Forelimb muscle (tissue), 1 donor: Measurements from ENCODE around the gene KIF6. TPM values are rescaled to one million over a fixed set of nuclear protein-coding genes. Genes with fewer than 3 reads are reported as not detected.

Source experiments
- DNase-seq: peaks from one replicate; pipeline ENCODE4 v3.0.0-alpha.2; 2013; ENCODE audit warnings: low read depth
- polyA plus RNA-seq: library from polyadenylated mRNA; unstranded; fragments of 120-200 nt; gene quantifications from one replicate; pipeline ENCODE4 v1.2.1, GENCODE V29; 2013; ENCODE audit not compliant: insufficient read length

Gene KIF6
- polyA plus RNA-seq, 1 donor, result 1.8 TPM

DNA sequence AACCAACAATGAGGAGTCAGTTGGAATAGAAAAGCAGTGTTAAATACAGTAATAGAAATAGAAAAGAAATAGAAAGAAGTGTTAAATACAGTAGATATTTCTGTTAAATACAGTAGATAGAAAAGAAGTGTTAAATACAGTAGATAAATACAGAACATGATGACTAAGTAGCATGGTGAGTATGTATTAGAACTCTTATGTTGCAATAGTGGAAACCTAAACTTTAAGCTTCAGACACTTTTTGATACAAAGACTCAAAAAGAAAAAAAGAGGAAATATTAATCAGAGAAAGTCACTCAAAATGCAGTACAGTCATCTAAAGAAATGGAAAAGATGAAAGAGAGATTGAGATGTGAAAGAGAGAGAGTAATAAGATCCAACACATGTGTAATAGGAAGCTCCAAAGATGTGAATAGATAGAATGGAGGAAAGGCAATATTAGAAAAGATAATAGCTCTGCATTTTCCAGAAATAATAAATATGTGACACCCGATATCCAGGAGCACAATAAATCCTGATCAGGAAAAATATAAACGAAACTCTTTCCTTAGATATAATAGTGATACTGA, 271.2 kb downstream of the KIF6 start:
- no peak for DNase-seq

DNA sequence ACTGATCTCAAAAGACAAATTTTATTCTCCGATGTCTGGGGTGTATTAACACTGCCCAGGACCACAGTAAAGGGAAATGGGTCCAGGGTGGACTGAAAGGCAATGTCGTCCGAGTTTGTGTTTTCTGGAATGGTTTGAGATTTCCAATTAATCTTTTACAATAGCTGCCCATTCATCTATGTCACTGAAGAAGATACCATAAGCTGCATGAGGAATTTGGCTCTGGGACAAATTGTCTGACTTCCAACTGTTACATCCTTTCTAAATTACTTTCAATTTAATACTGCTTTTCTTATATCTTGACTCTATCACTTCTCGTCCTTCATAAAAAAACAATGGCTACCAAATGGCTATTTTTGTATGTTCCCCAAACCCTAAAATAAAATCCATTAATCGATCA, 272.0 kb downstream of the KIF6 start:
- no peak for DNase-seq

DNA sequence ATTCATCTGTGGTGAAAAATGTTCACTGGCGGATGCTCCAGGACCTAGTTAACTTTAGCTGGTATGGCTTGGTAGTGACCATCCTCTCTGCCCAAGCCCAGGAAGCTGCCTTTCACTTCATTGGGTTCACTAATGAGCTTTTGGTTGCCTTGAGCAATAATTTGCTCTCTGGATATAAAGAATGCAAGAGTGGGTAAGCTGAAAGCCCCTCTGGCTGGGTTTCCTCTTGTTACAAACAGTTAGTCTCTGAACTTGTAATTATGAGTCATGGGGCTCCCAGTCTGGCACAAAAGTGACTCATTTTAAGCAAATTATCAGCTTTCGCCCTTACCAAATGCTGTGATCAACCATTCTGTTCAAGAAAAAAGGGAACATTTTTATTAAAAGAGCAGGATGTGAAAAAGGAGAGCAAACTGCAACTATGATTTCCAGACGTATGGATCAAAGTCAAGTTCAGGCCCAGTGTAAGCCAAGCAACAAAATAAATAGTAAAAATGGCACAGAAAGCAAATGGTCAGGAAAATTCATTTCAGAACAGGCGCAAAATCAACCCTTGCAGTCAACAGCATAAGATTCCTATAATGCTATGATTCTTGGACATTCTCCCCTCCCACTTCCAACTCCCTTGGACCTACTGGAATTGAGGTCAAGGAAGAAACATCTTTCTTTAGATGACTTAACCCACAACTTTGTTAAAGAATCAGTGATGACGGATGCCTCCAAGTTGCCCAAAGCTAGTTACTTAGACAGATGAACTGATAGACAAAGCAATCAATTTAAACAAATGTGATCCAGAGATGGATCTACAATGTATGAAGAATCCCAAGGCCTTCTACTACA, 272.7 kb downstream of the KIF6 start:
- DNase-seq, result peak; percentile 31

DNA sequence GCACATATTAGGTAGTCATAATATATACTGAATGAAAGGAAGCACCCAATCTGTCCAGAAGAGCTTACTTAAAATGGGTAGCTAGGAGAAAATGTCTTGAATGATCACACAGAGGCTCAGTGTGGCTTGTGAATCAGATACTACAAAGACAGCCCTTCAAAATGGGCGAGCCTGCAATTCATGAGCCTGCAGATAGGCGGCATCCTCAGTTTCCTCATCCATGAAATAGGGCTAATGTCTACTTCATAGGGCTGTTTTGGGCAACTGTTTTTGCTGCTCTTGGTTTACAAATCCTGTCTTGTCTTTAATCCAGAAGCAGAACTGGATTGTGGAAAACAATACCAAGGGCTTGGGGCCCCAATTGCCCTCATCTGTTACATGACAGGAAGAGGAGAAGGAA, 273.4 kb downstream of the KIF6 start:
- no peak for DNase-seq

DNA sequence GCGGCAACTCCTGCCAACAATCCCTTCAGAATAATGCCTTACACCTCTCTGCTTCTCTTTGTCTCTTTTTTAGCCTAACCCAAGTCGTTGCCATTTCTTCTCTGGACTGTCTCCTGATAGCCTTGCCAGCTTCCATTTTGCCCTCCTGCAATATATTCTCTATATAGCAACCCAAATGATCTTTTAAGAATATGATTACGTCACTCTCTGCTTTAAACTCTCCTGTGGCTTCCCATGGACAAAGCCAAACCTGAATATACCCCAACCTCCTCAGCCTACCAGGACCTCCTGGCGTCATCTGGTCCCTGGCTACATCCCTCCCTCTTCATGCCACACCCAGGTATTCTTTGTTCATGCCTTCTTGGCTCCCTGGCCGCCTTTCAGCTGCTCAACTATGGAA, 276.2 kb downstream of the KIF6 start:
- DNase-seq, result no peak

DNA sequence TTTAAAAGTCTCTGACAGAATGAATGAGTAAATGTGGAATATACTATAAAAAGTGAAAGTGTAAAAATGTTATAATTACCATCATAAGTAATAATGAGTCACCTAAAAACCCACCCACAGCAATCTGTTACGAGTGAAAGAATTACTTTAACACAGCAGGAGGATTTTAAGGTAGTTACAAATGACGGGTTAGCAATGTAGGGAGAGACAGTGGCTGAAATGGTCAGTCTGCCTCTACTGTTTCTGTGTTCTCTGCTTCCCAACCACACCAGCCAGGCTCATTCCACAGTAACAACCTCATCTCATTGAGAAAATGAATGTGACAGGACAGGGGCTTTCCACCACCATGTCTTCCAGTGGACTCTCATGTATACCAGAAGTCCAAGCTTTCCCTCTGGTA, 278.3 kb downstream of the KIF6 start:
- DNase-seq, result no peak

DNA sequence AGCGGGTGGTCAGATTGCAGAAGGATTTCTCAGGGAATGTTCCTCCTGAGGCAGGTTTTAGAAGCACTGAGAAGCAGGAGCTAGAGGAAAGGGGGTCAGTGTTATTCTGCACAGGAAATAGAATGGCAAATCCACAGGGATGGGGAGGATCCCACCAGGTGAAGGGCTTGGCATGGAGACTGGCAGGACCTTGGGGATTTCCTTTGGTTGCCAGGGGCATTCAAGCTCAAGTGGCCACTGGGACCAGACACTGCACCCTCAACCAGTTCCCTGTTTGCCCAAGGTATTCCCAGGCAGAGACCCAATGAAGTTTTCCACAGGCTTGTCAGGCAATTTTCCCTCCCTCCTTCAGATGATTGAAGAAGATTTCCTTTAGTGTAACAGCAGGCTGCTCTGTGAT, 279.5 kb downstream of the KIF6 start:
- DNase-seq, result no peak

DNA sequence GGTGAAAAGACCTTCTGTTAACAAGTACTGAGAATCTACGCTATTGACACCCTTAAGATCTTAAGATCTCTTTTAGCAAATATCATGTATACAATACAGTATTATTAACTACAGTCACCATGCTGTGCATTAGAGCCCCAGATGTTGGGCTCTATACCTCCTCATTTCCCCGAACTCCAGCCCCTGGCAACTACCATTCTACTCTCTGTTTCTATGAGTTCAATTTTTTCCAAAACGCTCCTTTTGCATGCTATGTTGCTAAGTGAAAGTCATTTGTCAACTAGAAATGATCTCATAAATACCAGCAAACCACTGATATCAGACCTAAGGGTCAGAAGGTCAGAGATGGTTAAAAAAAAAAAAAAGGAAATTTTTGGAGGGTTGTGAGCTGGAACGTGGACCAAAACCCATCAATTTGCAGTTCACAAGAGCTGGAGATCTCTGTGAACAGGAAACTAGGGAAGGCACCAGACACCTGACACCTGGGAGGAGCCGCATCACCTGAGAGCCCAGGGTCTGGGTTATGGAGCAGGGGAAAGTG, 280.7 kb downstream of the KIF6 start:
- DNase-seq, result no peak

DNA sequence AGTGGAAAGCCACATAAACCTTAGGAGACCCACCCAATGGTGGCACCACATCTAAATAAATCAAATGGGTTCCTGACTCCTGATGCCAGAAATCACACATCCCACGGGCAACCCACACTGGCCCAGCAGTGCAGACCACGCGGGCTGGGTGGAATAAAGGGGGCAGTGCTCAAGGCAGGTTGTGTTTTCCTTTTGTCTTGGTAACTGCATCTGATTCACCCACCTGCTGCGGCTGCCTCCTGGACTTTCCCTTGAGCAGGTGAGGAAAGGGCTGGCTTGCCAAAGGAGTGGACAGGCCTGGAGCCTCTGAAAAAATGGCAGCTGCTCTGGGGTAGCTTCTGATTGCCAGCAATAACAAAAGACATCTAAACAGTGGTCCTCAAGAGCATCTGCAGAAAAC, 283.2 kb downstream of the KIF6 start:
- DNase-seq, result no peak

DNA sequence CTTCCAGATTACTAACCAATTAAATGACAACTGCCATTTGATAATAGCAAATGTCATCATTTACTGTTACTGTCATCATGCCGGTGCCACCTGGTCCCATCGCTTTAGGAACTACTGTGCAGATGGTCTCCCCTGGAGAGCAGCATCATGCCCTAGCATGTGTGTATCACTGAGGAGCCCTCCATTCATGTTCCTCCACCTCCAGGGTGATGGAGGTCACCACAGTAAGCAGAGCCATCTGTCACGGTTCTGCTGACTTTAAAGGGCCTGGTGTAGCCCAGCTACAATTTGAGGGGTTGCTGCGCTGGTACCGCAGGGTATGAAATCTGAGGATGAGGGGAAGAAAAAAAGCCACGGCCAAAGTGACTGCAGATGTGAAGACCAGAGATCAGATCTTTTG, 283.9 kb downstream of the KIF6 start:
- DNase-seq, result no peak

DNA sequence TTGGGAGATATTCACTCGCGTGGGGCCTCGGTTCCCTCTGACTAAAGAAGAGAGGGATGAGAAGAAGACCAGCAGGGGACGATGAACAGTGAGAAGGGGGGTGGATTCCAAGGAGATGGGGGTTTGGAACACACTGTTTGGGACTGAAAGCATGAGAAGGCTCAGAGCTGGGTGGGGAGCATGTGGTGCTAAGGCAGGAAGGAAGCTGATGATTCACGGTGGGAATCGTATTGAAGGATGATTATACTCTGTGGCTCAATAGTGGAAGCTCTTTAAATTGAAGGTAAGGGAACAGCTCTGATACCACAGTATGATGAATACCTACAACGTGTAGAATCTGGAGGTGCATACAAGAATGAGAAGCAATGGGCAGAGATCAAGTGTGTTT, 285.2 kb downstream of the KIF6 start:
- no peak for DNase-seq

DNA sequence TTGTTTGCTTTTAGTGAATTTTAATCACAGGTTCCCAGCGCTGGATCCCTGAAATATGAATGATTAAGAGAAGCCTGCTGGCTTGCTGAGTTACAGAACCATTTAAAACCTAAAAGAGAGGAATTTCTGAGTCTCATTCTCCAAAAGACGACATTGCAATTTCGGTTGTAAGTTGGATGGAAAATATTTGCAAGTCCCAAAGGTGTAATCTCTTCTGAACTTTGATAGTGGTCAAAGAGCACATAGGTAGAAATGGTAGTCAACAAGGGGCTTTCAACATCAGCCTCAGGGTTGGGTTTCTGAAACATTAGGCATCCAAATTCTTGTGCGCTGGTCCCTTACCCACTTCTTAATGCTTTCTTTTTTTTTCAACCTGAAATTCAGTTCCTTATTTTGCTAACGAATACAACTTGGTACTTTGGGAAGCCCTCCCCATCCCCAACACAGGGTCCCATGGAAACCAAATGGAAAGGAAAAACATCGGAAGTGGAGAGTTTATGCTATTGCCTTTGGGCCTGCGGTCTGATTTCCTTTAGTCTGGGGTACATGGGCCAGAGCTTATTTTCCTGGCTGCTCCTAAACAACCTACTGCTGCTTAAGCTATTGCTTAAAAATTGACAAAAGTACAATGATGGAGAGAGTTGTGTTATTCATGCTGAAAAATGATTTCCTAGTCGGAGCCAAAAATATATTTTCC, 285.7 kb downstream of the KIF6 start:
- DNase-seq, result no peak

DNA sequence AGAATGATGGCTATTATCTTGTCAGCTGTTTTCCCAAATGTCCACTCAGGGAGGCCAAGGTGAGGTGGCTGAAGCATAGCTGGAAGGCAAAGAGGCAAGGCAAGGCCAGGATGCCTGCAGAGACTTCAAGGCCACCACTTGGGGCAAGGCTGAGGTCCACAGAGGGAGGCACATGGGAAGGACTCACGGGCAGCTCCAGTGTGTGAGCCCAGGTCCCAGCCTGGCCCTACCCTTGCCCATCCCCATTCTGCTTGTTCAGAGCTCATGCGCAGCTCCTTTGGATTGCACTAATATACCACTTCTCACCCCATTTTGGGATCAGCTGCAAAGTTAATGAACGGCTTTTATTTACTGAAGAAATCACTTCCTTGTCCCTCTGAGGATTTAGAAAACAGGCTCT, 291.6 kb downstream of the KIF6 start:
- no peak for DNase-seq

DNA sequence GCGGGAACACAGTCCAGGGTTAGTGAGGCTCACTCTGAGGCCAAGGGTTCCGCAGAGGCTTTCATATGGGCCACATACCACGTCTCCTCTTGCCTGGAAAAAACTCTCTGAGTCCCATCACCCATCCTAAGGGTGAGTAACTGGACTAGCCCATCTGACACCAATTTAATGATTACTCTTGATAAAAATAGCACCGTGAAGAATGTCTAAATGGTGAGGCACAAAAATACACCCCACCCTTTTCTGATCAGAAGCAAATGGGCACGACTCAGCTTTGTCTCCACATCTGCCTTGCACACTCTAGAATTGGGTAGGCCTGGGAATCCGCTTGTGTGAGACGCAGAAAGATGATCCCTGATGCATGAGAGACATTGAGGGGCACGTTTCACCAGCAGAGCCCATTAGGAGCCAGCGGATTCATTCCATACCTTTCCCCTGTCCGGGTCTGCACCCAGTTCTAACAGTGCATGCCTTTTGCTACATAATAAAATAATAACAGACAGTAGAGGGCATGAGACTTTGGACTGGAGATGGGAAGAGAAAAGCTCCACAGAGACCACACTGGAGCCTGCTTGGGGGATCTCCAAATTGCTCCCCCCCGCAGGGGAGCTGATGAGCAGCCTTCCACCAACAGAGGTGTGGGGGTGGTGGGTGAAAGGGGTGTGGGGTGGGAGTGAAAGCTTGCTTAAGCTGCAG, 292.7 kb downstream of the KIF6 start:
- DNase-seq, result no peak

DNA sequence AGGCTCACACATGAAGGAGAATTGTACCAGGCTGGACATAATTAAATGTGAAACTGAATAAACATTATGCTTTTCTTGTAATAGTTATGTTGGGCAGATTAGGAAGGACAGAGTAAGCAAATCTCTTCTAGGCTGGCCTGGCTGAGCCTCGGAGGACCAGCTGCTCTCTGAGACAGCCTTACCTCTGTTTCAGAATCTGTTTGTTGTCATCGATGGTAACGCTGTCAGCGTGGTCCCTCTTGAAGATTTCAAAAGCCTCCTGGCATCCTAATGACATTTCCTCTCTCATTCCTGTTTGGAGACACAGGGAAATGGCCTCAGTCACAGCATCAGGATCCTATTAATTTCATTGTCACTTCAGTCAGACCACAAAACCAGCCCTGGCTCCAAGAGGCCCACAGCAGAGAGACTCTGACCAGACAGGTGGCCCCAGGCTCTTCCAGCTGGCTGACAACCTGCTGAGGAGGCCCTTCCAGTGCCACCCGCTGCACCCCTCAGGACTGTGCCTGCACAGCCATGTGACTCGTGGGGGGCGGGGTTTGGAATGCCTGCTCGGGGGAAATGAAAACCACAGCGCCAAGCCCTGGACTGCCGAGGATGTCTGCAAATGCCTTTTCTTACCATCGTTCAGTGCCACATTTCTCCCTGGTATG, 294.2 kb downstream of the KIF6 start:
- DNase-seq, result no peak

DNA sequence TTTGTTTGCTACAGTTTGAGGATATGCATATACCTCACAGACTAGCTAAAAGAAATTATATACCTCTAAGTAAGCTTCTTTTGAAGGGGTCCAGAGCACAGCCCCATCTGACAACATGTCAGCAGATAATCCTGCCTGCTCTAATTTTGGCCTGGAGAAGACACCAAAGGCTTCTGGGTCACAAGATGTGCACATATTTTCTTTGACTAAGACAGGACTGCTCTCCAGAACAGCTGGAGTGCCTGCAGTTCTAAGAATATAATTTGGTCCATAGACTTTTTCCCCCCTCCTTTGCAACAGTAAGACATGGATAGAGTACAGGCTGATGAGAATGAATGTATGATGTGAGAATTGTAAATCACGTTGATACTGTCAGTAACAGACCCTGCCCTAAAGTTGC, 294.8 kb downstream of the KIF6 start:
- no peak for DNase-seq

DNA sequence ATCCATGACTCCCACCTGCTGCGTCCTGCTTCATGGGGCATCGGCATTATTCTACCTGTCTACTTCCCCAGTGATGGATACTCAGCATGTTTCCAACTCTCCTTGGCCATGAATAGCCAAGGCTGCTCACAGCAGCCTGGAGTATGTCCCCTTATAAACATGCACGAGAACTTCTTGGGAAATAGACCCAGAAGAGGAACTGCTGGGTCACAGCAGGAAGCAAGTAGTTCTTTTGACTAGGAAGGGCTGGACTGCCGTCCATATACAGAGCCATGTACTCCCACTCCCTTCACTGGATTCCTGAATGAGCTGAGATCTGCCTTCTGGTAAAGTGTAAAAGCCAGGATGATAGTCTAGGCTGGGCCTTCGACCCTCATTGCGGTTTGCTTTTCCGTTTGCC, 296.4 kb downstream of the KIF6 start:
- DNase-seq, result no peak

DNA sequence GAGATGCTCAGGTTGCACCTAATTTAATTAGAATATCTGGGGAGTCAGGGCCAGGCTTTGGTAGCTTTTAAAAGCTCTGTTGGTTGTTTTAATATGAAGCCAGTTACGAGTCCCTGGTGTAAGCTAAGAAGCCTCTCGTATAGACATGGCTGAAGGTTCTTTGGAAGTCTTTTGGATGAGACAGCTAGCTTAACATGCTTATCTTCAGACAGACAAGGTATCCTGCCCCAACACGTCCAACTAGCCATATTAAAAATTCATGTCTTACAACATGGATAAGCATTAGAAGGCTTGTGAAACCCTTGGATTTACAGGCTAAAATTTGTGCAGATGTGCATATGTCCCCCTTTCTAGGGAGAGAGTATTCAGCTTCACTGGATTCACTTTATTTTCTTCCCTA, 297.1 kb downstream of the KIF6 start:
- DNase-seq, result no peak

DNA sequence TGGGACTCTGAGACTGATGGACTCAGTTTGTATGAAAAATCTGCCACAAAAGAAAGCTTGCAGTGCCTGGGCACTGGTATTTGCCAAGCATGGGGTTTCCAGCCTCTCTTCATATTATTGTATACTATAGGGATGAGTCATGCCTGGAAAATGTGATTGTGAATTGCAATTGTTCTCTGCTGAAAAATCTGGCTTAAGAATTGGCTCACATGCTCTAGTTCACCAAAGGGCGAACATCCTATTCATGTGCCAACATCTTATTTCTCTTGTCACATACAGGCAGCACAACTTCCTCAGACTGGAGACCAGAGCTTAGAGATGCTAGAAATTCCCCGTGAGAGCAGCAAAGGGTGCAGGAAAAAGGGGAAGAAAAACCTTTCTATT, 299.1 kb downstream of the KIF6 start:
- no peak for DNase-seq

DNA sequence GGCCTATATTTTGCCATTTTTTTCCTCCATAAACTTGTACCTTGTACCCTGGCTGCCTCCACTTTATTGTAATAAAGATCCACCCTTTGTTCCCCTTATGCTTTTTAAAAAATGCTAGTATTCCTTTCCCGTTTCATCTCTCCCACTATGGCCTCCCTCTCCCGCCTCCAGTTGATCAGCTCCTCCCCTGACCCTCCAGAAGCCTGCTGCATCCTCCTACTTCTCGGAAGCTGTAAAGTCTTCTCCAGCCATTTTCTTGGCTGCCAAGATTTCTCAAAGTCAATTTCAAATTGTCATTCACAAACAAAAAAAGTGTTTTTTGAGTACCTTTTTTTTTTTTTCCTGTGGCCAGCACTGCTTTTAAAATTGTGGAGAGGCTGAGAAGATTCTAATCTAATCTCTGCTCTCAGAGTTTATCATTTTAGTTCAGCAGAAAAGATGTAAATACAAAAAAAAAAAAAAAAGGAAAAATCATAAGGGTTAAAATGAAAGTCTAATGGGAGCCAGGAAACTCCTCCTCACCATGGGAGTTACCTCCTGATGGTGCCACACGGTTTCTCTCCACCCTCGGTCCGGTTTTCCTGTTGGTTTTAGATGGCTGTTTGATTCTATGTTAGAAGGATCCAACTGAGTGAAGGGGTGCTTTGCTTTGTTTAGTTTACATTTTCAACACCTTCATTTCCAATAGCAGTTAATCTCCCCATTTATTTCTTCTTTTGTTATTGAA, 299.7 kb downstream of the KIF6 start:
- DNase-seq, result no peak

DNA sequence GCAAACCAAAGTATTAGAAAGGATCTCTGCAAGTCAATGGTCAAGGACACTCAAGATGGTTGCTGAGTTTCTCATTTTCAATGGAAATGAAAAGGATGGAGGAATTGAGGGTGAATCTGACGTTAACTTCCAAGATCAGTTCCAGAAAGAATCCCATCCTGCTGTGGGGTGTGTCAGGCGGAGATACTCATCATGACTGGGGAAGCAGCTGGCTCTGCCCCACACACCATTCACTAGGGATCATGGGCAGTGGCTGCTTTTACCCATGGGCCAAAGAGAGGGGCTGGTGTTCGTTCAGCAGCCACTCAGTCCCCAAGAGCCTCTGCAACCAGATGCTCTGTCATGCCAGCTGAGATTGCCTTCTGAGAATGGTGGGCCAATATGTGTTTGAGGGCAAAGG, 300.4 kb downstream of the KIF6 start:
- no peak for DNase-seq
